Measurements from ENCODE around the gene MAP3K20. TPM values are rescaled to one million over a fixed set of nuclear protein-coding genes. Genes with fewer than 3 reads are reported as not detected.
"Not testable (repeated sequence)": the region's sequence is repeated elsewhere in the genome, so short reads cannot be mapped to it uniquely, and the experiment has no call there.

MAP3K20 gene
- total and polyA plus RNA-seq, 2 donors from 2014 or later = 3.9 to 25.6 TPM

GRCh38 chr2:173161507-173161906 is 85.9 kb downstream of the MAP3K20 start:
- H3K9me3 ChIP-seq (ENCODE audit: control insufficient read depth in 2 of 3, insufficient read depth in 1 of 3, low read length in 3 of 3) = peaks cover 0 to 3% (median 0%) of the 10 kb centered on the region in 3 donors
- no peaks in the 10 kb centered on the region for H3K4me1 ChIP-seq (ENCODE audit: control insufficient read depth in 2 of 3, insufficient read depth in 2 of 3, low read depth in 1 of 3, low read length in 3 of 3)
- no peaks in the 10 kb centered on the region for H3K27me3 ChIP-seq (ENCODE audit: control insufficient read depth, insufficient read depth, low read length)
- H3K9ac ChIP-seq (ENCODE audit: low read length in 3 of 3) = no peak overlapping the region
- H3K4me3 ChIP-seq (ENCODE audit: low read length in 3 of 3) = no peak overlapping the region
- H3K36me3 ChIP-seq (ENCODE audit: control insufficient read depth in 2 of 3, insufficient read depth in 3 of 3, low read length in 3 of 3) = no peaks in the 10 kb centered on the region
- no peak for FAIRE-seq
- intact Hi-C loops (cut with DNase I) = no loop called here
- H3K27ac ChIP-seq (ENCODE audit: low read depth in 2 of 2, low read length in 2 of 2) = no peak overlapping the region
- DNase-seq = no peak
- TF ChIP-seq CTCF (IDR thresholded peaks at IDR 0.05; ENCODE audit: borderline replicate concordance, extremely low read depth, insufficient read depth) = no peak

- H3K4me1 ChIP-seq (ENCODE audit: control insufficient read depth in 2 of 3, insufficient read depth in 2 of 3, low read depth in 1 of 3, low read length in 3 of 3); H3K4me3 ChIP-seq (ENCODE audit: low read length in 3 of 3); intact Hi-C loops (cut with DNase I); H3K9me3 ChIP-seq (ENCODE audit: control insufficient read depth in 2 of 3, insufficient read depth in 1 of 3, low read length in 3 of 3); H3K36me3 ChIP-seq (ENCODE audit: control insufficient read depth in 2 of 3, insufficient read depth in 3 of 3, low read length in 3 of 3); DNase-seq; H3K27ac ChIP-seq (ENCODE audit: low read depth in 2 of 2, low read length in 2 of 2); H3K27me3 ChIP-seq (ENCODE audit: control insufficient read depth, insufficient read depth, low read length); H3K9ac ChIP-seq (ENCODE audit: low read length in 3 of 3); FAIRE-seq: not testable (repeated sequence)
These were observed 87.7 kb downstream of the MAP3K20 start for GRCh38 chr2:173163357-173163756.

- no peak for FAIRE-seq
- TF ChIP-seq CTCF (IDR thresholded peaks at IDR 0.05; ENCODE audit: borderline replicate concordance, extremely low read depth, insufficient read depth) = no peak
- no peak overlapping the region for H3K4me3 ChIP-seq (ENCODE audit: low read length in 3 of 3)
These were observed 88.8 kb downstream of the MAP3K20 start for GRCh38 chr2:173164396-173164795.

GRCh38 chr2:173165443-173166238 is 90.0 kb downstream of the MAP3K20 start:
- intact Hi-C loops (cut with DNase I) = no loop called here
- H3K9me3 ChIP-seq (ENCODE audit: control insufficient read depth in 2 of 3, insufficient read depth in 1 of 3, low read length in 3 of 3) = peaks cover 0 to 3% (median 0%) of the 10 kb centered on the region in 3 donors
- H3K27ac ChIP-seq (ENCODE audit: low read depth in 2 of 2, low read length in 2 of 2) = no peak overlapping the region
- no peak overlapping the region for H3K4me3 ChIP-seq (ENCODE audit: low read length in 3 of 3)
- no peaks in the 10 kb centered on the region for H3K36me3 ChIP-seq (ENCODE audit: control insufficient read depth in 2 of 3, insufficient read depth in 3 of 3, low read length in 3 of 3)
- TF ChIP-seq CTCF (IDR thresholded peaks at IDR 0.05; ENCODE audit: borderline replicate concordance, extremely low read depth, insufficient read depth) = no peak
- FAIRE-seq = no peak
- no peak overlapping the region for H3K9ac ChIP-seq (ENCODE audit: low read length in 3 of 3)
- H3K4me1 ChIP-seq (ENCODE audit: control insufficient read depth in 2 of 3, insufficient read depth in 2 of 3, low read depth in 1 of 3, low read length in 3 of 3) = no peaks in the 10 kb centered on the region
- H3K27me3 ChIP-seq (ENCODE audit: control insufficient read depth, insufficient read depth, low read length) = no peaks in the 10 kb centered on the region
- no peak for DNase-seq

More at GRCh38 chr2:173164396-173164795, 88.8 kb downstream of the MAP3K20 start:
- H3K9me3 ChIP-seq (ENCODE audit: control insufficient read depth in 2 of 3, insufficient read depth in 1 of 3, low read length in 3 of 3) = peaks cover 0 to 3% (median 0%) of the 10 kb centered on the region in 3 donors
- DNase-seq = no peak
- intact Hi-C loops (cut with DNase I) = no loop called here
- no peak overlapping the region for H3K27ac ChIP-seq (ENCODE audit: low read depth in 2 of 2, low read length in 2 of 2)
- no peaks in the 10 kb centered on the region for H3K4me1 ChIP-seq (ENCODE audit: control insufficient read depth in 2 of 3, insufficient read depth in 2 of 3, low read depth in 1 of 3, low read length in 3 of 3)
- H3K36me3 ChIP-seq (ENCODE audit: control insufficient read depth in 2 of 3, insufficient read depth in 3 of 3, low read length in 3 of 3) = no peaks in the 10 kb centered on the region
- no peaks in the 10 kb centered on the region for H3K27me3 ChIP-seq (ENCODE audit: control insufficient read depth, insufficient read depth, low read length)
- H3K9ac ChIP-seq (ENCODE audit: low read length in 3 of 3) = no peak overlapping the region

Measured in kidney (tissue), 14 donors.